ENCODE results near the gene DDX10. TPM values are rescaled to one million over a fixed set of nuclear protein-coding genes. Genes with fewer than 3 reads are reported as not detected.
A peak's percentile ranks its signal among the peaks of the same experiment; 100 is the strongest.

The DDX10 gene
- total and polyA plus RNA-seq, 3 donors from 2014 or later, result 25.7 to 64.4 (median 59.2) TPM

- TF ChIP-seq POLR2A (IDR thresholded peaks at IDR 0.05), result no peak
- no peak for TF ChIP-seq CTCF (IDR thresholded peaks at IDR 0.05)
- DNase-seq, result peak; percentile 16
- Histone ChIP-seq H3K4me1 (no peaks in the 10 kb centered on the region), H3K36me3 (ENCODE audit: low read depth, missing control alignments) (no peaks in the 10 kb centered on the region), H3K4me3 (no peak overlapping the region), H3K27me3 (no peaks in the 10 kb centered on the region), H3K9me3 (no peaks in the 10 kb centered on the region), H3K27ac (no peak overlapping the region)
- 55 to 65% methylated on average over 7 of the region's 7 CpGs for WGBS, 2 donors
- intact Hi-C loops (cut with DNase I; ENCODE audit: low total_unique reads), result no loop called here
Measured at GRCh38 chr11:108967571-108967970, 302.7 kb downstream of the DDX10 start.

- TF ChIP-seq POLR2A (IDR thresholded peaks at IDR 0.05) (no peak), CTCF (IDR thresholded peaks at IDR 0.05) (no peak)
- intact Hi-C loops (cut with DNase I; ENCODE audit: low total_unique reads), result no loop called here
- Histone ChIP-seq H3K36me3 (ENCODE audit: low read depth, missing control alignments) (no peaks in the 10 kb centered on the region), H3K4me1 (no peaks in the 10 kb centered on the region), H3K27ac (no peak overlapping the region), H3K9me3 (no peaks in the 10 kb centered on the region), H3K4me3 (no peak overlapping the region), H3K27me3 (no peaks in the 10 kb centered on the region)
- no peak for DNase-seq
- 88 to 89% methylated on average over 5 to 6 of the region's 6 CpGs for WGBS, 2 donors
Measured at GRCh38 chr11:108970221-108970991, 305.5 kb downstream of the DDX10 start.

GRCh38 chr11:108973402-108974162 is 308.7 kb downstream of the DDX10 start:
- Histone ChIP-seq H3K27me3 (no peaks in the 10 kb centered on the region), H3K4me3 (no peak overlapping the region), H3K4me1 (no peaks in the 10 kb centered on the region), H3K27ac (no peak overlapping the region), H3K9me3 (no peaks in the 10 kb centered on the region), H3K36me3 (ENCODE audit: low read depth, missing control alignments) (no peaks in the 10 kb centered on the region)
- DNase-seq, result no peak
- WGBS, 2 donors, result 88 to 91% methylated on average over 12 of the region's 12 CpGs
- TF ChIP-seq CTCF (IDR thresholded peaks at IDR 0.05) (no peak), POLR2A (IDR thresholded peaks at IDR 0.05) (no peak)
- intact Hi-C loops (cut with DNase I; ENCODE audit: low total_unique reads), result no loop called here

GRCh38 chr11:108975026-108975425 is 310.2 kb downstream of the DDX10 start:
- Histone ChIP-seq H3K4me1 (no peaks in the 10 kb centered on the region), H3K9me3 (no peaks in the 10 kb centered on the region), H3K36me3 (ENCODE audit: low read depth, missing control alignments) (no peaks in the 10 kb centered on the region), H3K27ac (no peak overlapping the region), H3K4me3 (no peak overlapping the region), H3K27me3 (no peaks in the 10 kb centered on the region)
- intact Hi-C loops (cut with DNase I; ENCODE audit: low total_unique reads), result no loop called here
- WGBS, 2 donors, result 76 to 96% methylated on average over 2 of the region's 2 CpGs
- no peak for DNase-seq
- no peak for TF ChIP-seq CTCF (IDR thresholded peaks at IDR 0.05)
- TF ChIP-seq POLR2A (IDR thresholded peaks at IDR 0.05), result no peak

All from testis (tissue), 3 donors.